Astrocyte of the hippocampus (primary cell): ENCODE measurements around the gene CSNK2A1.
"Not testable (repeated sequence)": the region's sequence is repeated elsewhere in the genome, so short reads cannot be mapped to it uniquely, and the experiment has no call there.

Source experiments
- DNase-seq: peaks from one replicate; pipeline ENCODE4 v3.0.0; 2011; ENCODE audit warnings: low read depth, low spot score

CSNK2A1 gene

DNA sequence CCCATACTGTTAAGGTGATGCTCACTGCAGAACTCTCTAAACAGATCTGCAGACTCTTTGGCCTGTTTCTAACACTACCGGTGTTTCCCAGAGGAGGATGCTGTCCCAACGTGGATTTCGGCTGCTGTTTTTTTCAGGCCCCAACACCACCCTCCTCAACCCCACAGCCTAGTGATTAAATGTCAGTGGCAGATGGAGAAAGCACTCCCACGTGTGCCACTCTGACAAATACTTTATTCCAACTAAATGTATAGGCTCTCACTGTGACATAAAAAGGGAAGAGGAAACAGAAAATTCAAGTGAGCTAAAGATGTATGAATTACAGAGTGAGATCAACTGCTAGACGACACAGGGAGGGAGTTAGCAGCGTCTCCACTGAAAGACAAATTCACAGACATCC, 84.8 kb downstream of the CSNK2A1 start:
- no peak for DNase-seq

DNA sequence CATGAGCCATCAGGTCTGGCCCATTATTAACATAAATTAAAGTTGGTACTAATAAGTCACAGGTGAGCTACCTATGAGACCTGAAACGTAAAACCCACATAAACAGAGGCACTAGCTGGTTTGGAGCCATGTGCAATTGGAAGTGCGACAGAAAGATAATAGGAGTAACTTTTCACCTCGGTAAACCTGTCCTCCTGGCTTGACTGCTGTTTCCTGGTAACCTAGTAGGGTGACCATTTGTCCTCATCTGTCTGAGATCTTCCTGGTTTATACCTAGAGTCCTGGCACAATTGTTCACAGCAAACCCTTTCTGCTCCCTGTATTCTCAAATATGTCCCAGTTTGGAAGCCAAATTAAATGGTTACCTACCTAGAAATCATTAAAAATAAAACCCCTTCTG, 88.6 kb downstream of the CSNK2A1 start:
- DNase-seq: no peak

DNA sequence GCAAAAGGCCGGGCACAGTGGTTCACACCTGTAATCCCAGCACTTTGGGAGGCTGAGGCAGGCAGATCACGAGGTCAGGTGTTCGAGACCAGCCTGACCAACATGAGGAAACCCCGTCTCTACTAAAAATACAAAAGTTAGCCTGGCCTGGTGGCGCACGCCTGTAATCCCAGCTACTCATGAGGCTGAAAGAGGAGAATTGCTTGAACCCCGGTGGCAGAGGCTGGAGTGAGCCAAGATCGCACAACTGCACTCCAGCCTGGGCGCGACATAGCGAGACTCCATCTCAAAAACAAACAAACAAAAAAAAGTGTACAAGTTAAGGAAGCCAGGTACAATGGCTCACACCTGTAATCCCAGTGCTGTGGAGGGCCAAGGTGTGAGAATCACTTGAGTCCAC, 91.6 kb downstream of the CSNK2A1 start:
- DNase-seq: not testable (repeated sequence)

DNA sequence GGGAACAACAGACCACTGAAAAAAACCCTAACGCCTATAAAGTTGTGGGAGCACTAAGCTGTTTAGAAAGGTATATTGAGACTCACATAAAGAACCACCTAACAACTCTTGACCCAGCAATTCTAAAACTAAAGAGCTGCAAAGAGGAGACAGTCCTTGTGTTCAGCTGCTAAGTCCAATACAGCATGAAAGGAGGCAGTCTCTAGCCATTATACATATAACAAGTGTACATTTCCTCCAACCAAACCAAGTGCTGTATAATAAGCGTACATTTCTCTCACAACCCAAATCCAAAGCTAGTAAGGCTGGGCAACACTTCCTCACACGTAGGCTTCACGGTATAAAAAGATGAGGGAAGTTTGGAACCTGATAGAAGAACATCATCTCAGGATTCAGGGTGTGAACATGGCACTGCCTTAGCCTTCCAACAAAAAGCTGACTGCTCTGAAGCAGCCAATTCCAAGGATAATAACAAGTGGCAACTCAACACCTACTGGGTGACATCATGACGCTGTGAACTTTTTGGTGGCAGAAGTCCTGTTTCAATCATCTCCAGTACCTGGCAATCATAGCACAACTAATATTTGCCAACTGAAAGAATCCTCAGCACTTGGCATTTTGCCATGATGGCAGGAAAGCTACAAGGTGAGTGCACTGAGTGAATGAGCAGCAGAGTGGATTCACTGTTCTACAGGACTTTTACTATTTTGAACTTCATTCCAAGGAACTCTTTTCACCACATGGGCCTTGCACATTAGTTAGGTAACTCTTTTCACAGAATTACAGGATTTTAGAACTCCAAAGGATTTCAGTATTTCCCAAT, 97.9 kb downstream of the CSNK2A1 start:
- DNase-seq: no peak

DNA sequence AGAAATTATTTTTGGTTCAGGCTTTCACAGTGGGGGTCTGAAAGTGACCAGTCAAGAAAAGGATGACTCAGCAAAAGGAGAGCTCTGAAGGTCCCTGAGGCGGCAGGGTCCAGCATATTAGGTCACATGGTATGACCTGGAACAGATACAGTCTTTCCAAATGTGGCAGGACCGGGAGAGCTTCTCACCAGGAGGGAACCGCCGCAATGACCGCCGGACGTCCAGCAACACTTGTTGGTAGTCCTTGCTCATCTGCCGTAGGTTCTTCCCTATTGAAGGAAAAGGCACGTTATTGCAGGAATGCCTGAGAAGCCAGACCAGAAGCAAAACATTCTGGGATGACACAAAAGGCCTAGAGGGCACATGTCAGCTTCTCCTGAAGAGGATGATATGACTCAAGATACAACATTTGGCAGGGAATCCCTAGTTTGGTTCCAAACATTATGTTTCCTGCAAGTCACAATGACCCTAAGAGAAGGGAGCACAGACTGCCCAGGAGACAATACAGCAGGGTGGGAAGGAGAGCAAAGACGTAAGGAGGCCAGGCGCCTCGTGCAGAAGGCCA, 98.6 kb downstream of the CSNK2A1 start:
- DNase-seq: peak; percentile 56

DNA sequence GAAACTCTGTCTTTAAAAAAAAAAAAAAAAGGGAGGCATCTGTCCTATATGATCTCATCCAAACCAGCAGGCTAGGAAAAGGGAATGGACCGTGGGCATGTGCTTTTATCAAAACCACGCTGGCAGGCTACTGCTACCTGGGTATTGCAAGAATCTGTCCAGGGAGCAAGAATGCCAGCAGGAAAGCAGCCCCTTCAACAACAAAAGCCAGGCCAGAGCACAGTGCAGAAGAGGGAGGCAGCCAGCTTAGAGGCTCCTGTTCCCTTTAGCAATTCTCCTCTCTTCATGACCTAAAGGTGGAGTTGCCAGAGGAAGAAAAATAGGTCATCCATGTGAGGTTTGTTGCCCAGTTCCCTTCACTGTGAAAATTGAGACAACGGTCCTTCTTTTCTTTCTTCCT, 99.5 kb downstream of the CSNK2A1 start:
- peak; percentile 62 for DNase-seq

DNA sequence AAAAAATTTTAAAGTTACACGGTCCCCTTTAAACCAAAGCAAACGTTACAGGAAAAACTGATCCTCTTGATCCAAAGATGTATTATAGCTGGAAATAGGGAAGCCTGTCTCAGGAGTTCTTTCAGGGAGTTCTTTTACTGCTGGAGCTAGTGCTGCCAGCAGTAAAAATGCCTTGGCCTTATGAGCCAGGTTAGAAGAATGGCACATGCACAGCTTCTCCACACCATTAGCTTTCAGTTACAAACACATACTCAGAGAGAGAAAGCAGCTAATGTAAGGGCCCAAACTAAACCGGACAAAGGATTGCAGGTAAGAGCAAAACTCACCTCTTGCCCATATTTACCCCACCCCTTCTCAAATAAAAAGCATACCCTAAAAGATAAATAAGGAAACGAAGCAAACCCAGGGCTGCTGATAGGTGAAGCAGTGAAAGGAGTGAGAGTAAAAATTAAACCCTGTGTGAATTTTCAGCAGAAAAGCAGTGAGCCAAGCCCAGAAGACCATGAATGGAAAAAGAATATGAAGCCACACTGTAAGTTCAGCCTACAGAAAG, 100.3 kb downstream of the CSNK2A1 start:
- no peak for DNase-seq

DNA sequence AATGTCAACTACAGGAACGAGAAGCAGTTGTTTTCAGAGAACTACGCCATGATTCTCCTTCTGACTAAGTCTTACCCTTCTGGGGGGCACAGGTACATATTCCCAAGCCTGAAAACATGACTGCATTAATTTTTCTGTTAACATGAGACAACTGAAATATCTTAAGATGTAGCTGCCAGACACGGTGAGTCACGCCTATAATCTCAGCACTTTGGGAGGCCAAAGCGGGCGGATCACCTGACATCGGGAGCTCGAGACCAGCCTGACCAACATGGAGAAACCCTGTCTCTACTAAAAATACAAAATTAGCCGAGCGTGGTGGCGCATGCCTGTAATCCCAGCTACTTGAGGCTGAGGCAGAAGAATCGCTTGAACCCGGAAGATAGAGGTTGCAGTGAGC, 103.0 kb downstream of the CSNK2A1 start:
- no peak for DNase-seq

DNA sequence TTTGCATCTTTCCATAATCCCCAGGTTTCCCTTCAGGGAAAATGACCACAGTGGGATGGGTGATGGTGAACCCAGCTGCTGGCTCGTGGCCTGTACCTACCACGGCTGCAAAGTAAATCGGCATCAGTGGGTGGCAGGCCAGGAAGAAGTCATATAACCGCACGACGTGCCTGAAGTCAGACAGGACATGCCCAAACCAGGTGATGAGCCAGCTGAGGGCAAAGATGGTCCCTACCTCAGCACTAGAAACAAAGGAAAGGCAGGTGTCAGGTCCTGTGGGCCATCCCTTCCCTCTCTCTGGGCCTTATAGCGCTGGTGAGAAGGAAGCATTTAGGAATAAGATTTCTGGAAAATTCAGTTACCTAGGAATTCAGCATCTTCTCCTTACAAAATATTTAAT, 103.4 kb downstream of the CSNK2A1 start:
- DNase-seq: no peak

DNA sequence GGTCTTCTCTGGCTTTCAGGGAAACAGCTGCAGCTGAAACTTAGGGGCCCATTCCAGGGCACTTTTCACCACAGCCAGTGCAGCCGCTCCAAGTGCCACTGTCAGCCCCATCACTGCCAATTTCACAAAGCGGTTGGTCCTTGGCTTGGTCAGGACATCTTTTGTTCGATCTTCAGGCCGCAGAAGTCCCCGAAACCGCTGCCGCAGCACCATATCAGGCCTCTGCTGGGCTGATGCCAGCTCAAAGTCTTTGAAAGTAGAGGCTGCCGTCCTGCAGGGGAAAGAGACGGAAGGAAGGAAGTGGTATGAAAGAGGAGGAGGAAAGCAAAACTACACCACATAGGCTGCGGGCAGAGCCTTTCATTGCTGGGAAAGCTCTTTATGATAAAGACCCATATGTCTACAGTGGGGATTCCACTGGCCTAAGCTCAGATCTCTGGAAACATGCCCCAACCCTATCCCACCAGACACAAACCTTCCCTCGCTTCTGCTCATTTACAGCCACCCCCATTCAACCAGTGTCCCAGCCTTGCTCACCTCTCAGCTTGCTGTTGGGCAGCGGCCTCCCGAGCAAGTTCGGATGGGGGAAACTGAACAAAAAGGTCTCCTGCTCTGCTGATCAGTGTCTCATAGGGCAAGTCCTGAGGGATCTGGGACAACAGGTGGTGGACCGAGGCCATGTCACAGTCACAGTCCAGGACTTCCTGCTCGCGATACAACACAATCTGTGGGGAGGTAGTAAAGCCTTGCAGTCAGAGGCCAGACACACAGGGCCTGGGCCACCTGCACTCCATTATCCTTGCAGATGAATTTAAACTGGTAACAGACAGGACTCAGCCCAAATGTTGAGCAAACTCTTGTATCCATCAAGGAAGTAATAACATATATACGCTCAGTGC, 104.8 kb downstream of the CSNK2A1 start:
- DNase-seq: no peak

DNA sequence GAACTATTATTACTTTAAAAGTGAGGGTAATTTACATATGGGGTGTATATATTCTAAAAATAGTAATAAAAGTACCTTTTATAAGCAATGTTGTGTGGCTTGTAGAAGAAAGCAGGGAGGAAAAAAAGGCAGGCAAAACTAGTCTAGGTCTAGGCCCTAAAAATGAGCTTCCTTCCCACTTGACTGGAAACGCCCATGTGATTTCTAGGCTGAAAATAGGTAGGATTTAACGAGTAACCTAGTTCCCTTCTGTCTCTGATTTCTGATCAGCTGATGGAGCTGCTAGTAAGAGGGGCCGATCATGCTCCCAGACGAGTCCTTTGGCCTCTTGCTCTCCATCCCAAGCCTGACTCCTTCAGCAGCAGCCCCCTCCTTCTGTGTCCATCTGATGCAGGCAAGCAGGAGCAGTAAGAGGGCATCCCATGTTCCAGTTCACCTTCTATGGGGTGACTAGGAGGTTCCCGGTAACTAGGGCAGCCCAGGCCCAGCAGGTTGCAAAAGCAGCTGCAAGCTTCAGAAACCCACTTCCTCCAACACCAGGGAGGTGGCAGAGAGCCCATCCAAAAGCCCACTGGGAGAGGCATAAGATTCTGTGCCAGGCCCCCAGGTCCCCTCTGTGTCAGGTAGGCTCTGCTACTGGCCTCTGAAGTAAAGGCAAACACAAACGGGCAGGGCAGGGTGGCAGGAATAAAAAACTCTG, 105.7 kb downstream of the CSNK2A1 start:
- DNase-seq: no peak

DNA sequence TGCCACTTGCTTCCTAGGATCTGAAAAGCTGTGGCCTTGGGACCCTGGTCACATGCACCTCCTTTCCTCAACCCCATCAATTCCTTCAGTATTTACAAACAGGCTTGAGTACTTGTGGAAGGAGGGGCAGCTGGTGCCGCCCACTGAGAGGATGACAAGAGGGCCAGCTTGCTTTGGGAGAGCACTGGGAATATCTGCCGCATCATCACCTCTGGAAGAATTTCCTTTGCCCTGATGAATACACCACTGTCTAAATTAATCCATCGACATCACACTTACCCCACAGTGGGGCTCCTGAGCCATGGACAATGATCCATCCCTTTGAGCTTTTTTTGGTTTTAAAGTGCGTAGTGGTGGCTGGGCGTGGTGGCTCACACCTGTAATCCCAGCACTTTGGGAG, 107.1 kb downstream of the CSNK2A1 start:
- no peak for DNase-seq

DNA sequence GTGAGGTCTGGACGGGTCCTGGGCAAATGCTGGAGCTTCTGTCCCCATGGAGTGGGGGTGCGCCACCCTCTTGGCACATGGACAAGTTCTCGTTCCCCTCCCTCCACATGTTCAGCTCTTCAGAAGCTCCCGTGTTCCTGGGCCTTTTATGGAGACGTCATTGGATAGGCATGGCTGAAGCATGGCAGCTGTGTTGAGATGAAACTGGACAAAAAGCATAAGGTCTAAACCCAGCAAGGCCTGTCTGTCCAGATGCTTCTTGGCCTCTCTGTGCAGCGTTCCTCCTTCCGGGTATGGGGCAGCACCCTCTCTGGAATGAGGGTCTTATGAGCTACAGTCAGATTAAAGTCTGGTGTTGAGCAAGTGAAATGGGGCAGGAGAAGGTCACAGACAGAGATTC, 108.0 kb downstream of the CSNK2A1 start:
- no peak for DNase-seq

DNA sequence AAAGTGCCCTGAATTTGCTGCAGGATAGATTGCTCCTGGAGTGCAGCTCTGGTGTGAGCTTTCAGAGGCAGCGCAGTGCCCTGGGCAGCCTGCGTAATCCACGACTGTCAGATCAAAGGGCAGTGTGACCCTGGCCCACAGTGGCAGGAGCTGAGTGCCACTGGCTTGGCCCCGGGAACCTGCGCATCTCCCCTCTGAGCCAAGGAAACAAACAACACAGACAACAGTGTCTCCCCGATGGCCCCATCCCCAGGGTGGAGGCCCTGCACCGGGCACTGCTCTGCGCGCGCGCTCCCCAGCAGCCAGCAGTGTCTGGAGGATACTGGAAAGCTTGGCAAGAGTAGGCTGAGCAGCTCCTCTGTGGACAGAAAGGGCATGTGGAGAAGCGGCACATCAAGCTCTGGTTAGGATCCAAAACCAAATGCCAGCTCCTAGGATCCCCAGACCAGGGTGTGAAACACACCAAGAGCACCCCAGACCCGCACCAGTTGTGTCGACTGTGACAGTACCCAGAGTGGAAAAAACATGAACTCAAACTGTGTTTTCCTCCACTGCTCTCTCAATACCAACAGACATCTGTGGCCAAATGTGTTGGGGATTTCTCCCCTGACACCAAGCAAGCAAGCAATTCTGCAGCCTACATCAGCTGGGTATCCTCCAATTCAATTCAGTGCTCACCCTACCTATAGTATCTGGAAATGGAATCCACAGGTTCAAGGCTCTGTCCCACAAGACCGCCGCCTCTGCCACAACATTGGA, 108.8 kb downstream of the CSNK2A1 start:
- DNase-seq: no peak

DNA sequence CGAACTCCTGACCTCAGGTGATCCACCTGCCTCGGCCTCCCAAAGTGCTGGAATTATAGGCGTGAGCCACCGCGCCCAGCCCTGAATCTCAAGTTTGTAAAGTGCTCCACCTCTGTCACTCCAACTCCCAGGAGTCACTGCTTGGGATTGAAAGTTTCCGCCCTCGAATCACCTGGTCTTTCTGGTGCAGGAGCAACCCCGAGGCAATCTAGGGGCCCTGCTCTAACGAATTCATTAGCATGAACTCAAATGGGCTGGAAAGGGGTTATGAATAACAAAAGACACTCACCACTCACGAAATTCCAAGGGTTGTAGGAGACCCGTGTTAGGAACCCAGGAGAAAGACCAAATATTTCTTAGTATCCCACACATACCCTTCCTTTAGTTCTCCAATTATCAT, 109.4 kb downstream of the CSNK2A1 start:
- DNase-seq: no peak

DNA sequence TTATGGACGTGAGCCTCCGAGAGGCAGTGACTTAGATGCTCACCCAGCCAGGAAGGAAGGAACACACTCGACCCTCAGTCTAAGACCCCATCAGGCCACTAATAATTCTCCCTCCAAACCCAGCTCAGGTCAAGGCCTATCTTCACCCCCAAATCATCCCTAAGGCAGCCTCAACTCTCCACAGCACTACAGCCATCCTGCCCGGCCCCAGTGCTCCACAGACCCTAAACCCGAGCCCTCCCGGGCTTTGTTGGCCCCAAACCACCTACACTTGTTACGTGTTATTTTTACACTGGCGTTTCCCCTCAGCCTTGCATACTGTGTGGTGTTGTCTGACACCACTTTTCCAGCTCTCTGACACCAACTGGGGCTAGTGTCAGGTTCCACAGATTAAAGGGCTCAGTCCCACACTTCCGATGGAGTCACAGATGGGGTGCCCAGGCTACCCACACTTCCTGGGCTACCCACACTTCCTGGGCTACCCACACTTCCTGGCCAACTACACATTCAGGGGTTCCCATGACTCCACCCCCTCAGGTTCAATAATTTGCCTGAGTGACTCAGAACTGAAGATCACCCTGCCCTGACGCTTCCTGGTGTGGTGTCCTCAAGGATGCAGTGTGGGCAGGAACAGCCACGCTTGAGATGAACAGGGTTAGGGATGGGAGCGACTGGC, 110.2 kb downstream of the CSNK2A1 start:
- no peak for DNase-seq

DNA sequence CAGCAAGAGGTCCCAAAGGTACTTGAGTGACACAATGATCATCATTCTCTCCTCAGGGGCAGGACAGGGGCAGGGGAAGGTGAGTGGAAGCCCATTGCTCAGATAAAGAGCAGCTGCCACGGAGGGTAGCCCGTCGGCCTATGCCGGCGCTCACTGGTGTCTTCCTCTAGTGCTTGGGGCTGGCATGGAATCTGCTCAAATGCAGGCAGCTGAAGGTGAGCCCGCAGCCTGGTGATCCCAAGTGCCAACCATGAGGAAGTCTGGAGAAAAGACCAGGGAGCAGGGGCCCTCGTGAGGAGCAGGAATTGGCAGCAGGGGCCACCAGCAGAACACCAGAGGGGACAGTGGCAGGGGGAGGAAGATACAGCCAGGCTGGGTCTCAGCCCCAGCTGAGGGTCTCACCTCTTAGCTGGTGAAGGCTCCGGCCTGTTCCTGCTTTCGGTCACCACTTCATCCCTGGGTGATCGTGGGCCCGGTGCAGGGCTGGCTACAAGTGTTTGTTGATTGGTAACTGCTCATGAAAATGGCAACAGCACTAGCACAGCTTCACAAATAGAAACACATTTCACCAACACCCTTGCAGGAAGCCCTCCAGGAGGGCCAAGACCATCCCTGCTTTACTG, 110.8 kb downstream of the CSNK2A1 start:
- no peak for DNase-seq

DNA sequence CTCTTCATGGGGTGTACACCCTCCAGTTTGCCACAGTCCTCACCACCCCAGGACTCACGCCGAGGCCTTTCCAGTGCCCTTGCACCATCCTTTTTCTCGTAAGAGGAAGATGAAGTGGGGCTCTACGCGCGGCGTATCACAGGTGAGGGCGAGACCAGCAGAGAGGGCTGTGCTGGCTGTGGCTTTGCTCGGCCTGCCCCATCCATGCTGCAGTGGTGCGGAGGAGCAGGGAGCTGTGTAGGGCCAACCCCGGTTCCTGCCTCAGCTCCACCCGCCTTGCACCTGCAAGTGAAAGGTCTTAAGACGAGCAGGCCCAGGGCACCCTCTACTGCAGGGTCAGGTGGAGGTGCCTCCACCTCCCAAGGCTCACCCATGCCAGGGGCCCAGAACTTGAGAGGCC, 111.4 kb downstream of the CSNK2A1 start:
- no peak for DNase-seq

DNA sequence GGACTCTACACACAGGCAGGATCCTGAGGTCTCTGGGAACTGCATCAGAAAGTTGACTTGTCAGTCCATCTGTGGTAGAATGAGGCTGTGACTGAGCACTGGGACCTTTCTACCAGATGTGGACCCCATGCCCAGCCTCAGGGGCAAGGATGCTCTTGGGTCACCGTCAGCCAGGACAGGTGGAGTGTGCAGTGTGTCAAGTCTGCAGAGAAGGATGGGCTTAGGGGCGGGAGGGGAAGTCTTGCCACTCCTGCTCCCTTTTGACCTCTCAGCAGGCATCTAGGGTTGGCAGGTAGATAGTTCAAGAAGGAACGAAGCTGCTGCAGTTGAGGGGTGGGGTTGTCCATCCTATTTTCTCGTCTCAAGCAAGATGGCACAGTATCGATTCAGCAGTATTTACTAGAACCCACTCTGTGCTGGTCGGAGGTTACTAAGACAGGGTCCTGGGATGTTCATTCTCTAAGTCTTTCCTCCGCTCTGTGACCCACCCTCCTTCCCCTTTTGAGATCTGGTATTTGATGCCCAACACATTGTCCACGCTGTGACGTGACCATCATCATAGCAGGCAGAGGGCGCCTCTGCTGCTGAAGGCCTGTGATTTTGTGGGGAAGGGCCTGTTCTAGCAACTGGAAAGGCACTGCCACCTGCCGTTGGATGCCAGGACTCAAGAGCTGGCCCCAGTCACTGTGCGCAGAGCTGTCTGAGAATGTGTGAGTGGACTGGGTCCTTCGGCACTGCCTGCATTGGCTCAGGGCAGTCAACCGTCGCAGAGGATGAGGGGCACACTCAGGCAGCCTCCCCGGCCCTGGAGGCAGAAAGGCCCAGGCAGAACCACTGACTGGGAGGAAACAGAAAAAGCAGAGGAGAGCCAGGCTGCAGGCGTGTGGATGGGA, 112.3 kb downstream of the CSNK2A1 start:
- DNase-seq: peak; percentile 85
